Upper lobe of left lung (tissue), 6 donors: ENCODE results near the gene CMIP. TPM values are rescaled to one million over a fixed set of nuclear protein-coding genes. Genes with fewer than 3 reads are reported as not detected.
A peak's percentile ranks its signal among the peaks of the same experiment; 100 is the strongest.

Source experiments
- ATAC-seq, 2 donors: fragments of 200-7000 bp; cut with Tn5 transposase; one replicate each; pipeline ENCODE4 v1.9.1; 2022; ENCODE audit warnings: mild to moderate bottlenecking in 2 of 2, moderate library complexity in 2 of 2; ENCODE audit not compliant: low FRiP score in 2 of 2
- DNase-seq, 2 donors: peaks; one replicate each; pipeline ENCODE4 v3.0.0-alpha.2; 2019 to 2020
- H3K27ac ChIP-seq, 4 donors: fragments of 200-600 bp; sonication (generic); one replicate each; pipeline ENCODE4 v1.5.1; 2016 to 2019
- H3K27me3 ChIP-seq, 4 donors: fragments of 200-600 bp; sonication (generic); one replicate each; pipeline ENCODE4 v1.5.1; 2017 to 2019
- H3K36me3 ChIP-seq, 4 donors: fragments of 200-600 bp; sonication (generic); one replicate each; pipeline ENCODE4 v1.5.1; 2016 to 2019
- H3K4me1 ChIP-seq, 4 donors: fragments of 200-600 bp; sonication (generic); one replicate each; pipeline ENCODE4 v1.5.1; 2018 to 2019
- H3K4me3 ChIP-seq, 4 donors: fragments of 200-600 bp; sonication (generic); one replicate each; pipeline ENCODE4 v1.5.1; 2017 to 2019; ENCODE audit warnings: mild to moderate bottlenecking in 2 of 4, moderate library complexity in 1 of 4
- H3K9me3 ChIP-seq, 4 donors: fragments of 200-600 bp; sonication (generic); one replicate each; pipeline ENCODE4 v1.5.1; 2018 to 2019
- CTCF ChIP-seq, 6 experiments: fragments of 450-650 bp in 4 of 6; fragments of 200-600 bp in 2 of 6; sonication (generic) in 2 of 6; IDR thresholded peaks; one replicate each; pipeline ENCODE4 v1.5.1; 2016 to 2019; ENCODE audit warnings: antibody characterized with exemption in 6 of 6
- EP300 ChIP-seq, 4 donors: sonication (generic); formaldehyde crosslinking; IDR thresholded peaks; one replicate each; pipeline ENCODE4 v1.5.1; 2017; ENCODE audit warnings: antibody characterized with exemption in 4 of 4, control low read depth in 2 of 4
- POLR2A ChIP-seq, 4 donors: fragments of 450-650 bp; IDR thresholded peaks; one replicate each; pipeline ENCODE4 v1.5.1; 2016 to 2017; ENCODE audit warnings: antibody characterized with exemption in 4 of 4, mild to moderate bottlenecking in 2 of 4
- POLR2AphosphoS5 ChIP-seq, 2 donors: sonication (generic); formaldehyde crosslinking; IDR thresholded peaks; one replicate each; pipeline ENCODE4 v1.5.1; 2017; ENCODE audit warnings: antibody characterized with exemption in 2 of 2
- WGBS, 2 donors: methylation state at CpG; one replicate each; pipeline ENCODE4 v1.1.5; 2017 to 2018; 5-methylcytosine and 5-hydroxymethylcytosine counted together
- total RNA-seq, 6 donors: library from RNA; depleted of rRNA in 4 of 6; stranded (reverse); fragments of >200 nt in 4 of 6; gene quantifications; one replicate each; pipeline versions ENCODE4 v1.1.0 to v1.2.1, GENCODE V29; 2016 to 2021
- donor health status: DM: no; HTN: no; CAD: no; lungs with moderate emphysema.
- donor health status: DM: no; HTN: yes; CAD: no; lungs with severe emphysema.

Gene CMIP
- total RNA-seq, 6 donors from 2014 or later: 48.3 to 109 (median 67.6) TPM

GRCh38 chr16:81664153-81664552 lies 219.5 kb downstream of the CMIP start:
- TF ChIP-seq EP300 (IDR thresholded peaks at IDR 0.05): no peak
- TF ChIP-seq POLR2AphosphoS5 (IDR thresholded peaks at IDR 0.05): no peak
- no peak for TF ChIP-seq POLR2A (IDR thresholded peaks at IDR 0.05)
- no peak for TF ChIP-seq CTCF (IDR thresholded peaks at IDR 0.05)
- Histone ChIP-seq H3K4me3 (no peak overlapping the region), H3K36me3 (peaks cover 4 to 73% (median 56%) of the 10 kb centered on the region in 4 donors), H3K27me3 (no peaks in the 10 kb centered on the region), H3K9me3 (no peaks in the 10 kb centered on the region), H3K27ac (no peak overlapping the region), H3K4me1 (no peaks in the 10 kb centered on the region)
- DNase-seq (no peak), ATAC-seq (no peak)
- 92 to 94% methylated on average over 3 to 14 of the region's 14 CpGs for WGBS, 2 donors

DNA sequence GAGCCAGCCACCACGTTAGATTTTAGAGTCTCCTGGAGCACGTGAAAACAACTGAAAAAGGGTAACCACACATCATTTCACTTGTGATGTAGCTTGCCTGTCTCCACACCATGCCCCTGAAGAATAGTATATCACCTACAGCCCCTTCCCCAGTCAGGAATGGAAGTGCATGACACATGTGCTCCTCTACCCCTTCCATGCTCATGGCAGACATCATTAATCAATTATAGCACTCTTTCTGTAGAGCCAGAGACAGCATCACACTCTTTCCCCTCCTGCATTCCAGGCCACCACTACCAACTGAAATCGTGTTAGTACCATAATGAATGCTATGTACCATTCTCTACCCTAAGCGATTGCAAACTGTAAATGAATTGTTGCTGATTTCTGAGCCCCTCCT lies 221.0 kb downstream of the CMIP start:
- H3K4me1 ChIP-seq: no peaks in the 10 kb centered on the region
- peaks cover 8 to 78% (median 59%) of the 10 kb centered on the region in 4 donors for H3K36me3 ChIP-seq
- 75% methylated on average over 4 of the region's 4 CpGs for WGBS, 2 donors
- ATAC-seq (no peak), DNase-seq (no peak)
- no peaks in the 10 kb centered on the region for H3K9me3 ChIP-seq
- H3K27me3 ChIP-seq: no peaks in the 10 kb centered on the region
- H3K4me3 ChIP-seq: no peak overlapping the region
- TF ChIP-seq EP300 (IDR thresholded peaks at IDR 0.05): no peak
- TF ChIP-seq POLR2A (IDR thresholded peaks at IDR 0.05): no peak
- no peak for TF ChIP-seq CTCF (IDR thresholded peaks at IDR 0.05)
- TF ChIP-seq POLR2AphosphoS5 (IDR thresholded peaks at IDR 0.05): no peak
- H3K27ac ChIP-seq: no peak overlapping the region

DNA sequence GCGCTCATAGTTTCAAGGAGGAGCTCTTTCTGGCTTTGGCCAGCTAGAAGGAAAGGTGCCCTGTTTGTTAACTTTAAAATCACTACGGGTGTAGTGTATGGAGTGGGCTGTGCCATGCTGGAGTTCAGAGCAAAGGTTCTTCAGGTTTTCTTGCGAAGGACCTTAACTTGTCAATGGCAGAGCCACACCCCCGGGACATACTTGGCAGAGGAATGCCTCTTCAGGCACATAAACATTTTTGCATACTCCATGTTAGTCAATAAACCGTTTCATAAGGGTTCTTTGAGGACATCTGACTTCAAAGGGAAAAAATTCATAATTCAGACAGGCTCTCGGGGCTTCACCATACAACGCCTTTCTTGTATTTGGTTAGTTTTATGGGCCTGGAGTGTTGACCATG lies 221.5 kb downstream of the CMIP start:
- H3K9me3 ChIP-seq: no peaks in the 10 kb centered on the region
- no peak overlapping the region for H3K4me3 ChIP-seq
- no peak overlapping the region for H3K27ac ChIP-seq
- DNase-seq (no peak), ATAC-seq (no peak)
- H3K4me1 ChIP-seq: no peaks in the 10 kb centered on the region
- H3K36me3 ChIP-seq: peaks cover 3 to 77% (median 56%) of the 10 kb centered on the region in 4 donors
- 81% methylated on average over 7 of the region's 7 CpGs for WGBS, 2 donors
- H3K27me3 ChIP-seq: no peaks in the 10 kb centered on the region
- TF ChIP-seq POLR2AphosphoS5 (IDR thresholded peaks at IDR 0.05) (no peak), CTCF (IDR thresholded peaks at IDR 0.05) (no peak), POLR2A (IDR thresholded peaks at IDR 0.05) (no peak), EP300 (IDR thresholded peaks at IDR 0.05) (no peak)

DNA sequence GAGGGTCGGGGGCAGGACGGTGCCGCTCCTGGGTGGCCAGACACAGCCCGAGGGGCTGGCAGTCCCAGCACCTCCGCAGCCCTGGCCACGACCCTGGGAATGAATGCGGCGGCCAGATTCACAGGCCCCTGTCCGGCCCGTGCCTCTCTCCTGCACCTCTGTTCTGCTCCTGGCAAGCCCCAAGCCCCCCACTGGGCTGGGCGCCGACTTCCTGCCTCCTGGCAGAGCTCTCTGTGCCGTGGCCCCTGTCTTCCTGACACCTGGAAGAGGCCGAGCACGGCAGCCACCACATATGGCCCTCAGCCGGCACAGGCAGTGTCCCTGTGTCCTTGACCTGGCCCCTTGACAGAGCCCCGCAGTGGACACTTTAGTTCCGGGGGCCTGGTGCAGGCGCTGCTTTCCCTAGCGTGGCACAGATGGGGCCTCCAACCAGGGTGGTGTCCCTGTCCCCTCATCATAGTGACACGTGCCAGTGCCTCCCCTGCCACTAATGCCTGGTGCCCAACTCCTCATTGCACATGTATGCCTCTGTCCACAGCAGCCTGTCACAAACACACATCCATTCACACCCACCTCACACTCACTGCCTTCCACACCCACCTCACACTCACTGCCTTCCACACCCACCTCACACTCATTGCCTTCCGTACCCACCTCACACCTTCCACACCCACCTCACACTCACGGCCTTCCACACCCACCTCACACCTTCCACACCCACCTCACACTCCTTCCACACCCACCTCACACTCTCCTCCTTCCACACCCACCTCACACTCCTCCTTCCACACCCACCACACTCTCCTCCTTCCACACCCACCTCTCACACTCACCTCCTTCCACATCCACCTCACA lies 223.9 kb downstream of the CMIP start:
- Histone ChIP-seq H3K4me3 (no peak overlapping the region), H3K27me3 (no peaks in the 10 kb centered on the region), H3K9me3 (no peaks in the 10 kb centered on the region), H3K27ac (no peak overlapping the region), H3K4me1 (no peaks in the 10 kb centered on the region), H3K36me3 (peaks cover 3 to 77% (median 62%) of the 10 kb centered on the region in 4 donors)
- 86 to 90% methylated on average over 9 to 21 of the region's 23 CpGs for WGBS, 2 donors
- DNase-seq (peak in 1 of 2 donors; percentile 83), ATAC-seq (peak; percentile 12 to 13)
- TF ChIP-seq POLR2AphosphoS5 (IDR thresholded peaks at IDR 0.05): no peak

DNA sequence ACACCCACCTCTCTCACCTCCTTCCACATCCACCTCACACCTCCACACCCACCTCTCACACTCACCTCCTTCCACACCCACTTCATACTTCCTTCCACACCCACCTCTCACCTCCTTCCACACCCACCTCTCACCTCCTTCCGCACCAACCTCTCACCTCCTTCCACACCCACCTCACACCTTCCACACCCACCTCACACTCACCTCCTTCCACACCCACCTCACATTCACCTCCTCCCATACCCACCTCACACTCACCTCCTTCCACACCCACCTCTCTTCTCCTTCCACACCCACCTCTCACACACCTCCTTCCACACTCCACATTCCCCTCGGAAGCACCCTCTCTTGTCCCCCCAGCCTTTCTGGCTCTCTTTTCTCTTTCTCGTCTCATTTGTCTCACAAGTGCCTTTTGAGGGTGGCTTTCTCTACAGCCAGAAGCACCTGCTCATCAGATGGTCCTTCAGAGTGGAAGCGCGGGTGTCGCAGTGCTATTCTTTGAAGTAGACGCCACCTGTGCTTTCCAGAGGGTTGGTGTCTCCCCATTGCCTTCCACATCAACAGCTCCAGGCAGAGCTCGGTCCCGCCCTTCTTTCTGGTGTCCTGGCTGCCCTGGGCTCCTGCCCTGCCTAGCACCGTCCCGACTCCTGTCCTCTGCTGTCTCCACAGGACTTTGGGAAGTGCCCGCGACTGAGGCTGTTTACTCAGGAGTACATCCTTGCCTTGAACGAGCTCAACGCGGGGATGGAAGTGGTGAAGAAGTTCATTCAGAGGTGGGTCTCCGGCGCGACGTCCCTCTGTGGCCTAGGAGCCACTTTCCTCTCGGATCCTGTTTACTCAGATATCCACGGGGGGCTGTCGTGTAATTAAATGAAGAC lies 225.1 kb downstream of the CMIP start:
- WGBS, 2 donors: 90 to 91% methylated on average over 21 to 23 of the region's 23 CpGs
- Histone ChIP-seq H3K4me1 (no peaks in the 10 kb centered on the region), H3K27me3 (no peaks in the 10 kb centered on the region), H3K36me3 (peaks cover 3 to 77% (median 56%) of the 10 kb centered on the region in 4 donors), H3K27ac (no peak overlapping the region), H3K4me3 (no peak overlapping the region), H3K9me3 (no peaks in the 10 kb centered on the region)
- DNase-seq: no peak
- TF ChIP-seq POLR2AphosphoS5 (IDR thresholded peaks at IDR 0.05) (no peak), EP300 (IDR thresholded peaks at IDR 0.05) (no peak), POLR2A (IDR thresholded peaks at IDR 0.05) (no peak), CTCF (IDR thresholded peaks at IDR 0.05) (no peak)
- ATAC-seq: no peak
